ENCODE results near the gene CACNA1D.

CACNA1D gene

DNA sequence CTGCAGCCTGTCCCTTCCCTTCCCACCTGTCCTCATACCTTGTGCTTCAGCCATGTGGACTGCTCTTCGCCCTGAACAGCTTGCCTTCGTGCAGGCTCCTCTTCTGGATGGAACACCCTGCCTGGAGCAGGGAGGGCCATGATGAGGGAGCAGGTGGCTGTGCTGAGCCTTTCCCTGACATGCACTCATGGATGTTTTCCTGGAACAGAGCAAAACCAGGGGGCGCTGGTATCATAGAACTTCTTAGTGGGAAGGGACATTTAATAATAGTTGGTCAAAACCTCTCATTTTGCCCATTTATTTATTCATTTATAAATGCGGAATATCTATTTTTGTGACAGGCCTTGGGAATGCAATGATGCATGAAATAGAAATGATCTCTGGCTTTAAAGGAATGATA, 149.3 kb downstream of the CACNA1D start:
- ChIA-PET CTCF (no interaction called here), POLR2A (no interaction called here)
- DNase-seq (ENCODE audit: extremely low spot score) = no peak
- TF ChIP-seq, protein P1, sequence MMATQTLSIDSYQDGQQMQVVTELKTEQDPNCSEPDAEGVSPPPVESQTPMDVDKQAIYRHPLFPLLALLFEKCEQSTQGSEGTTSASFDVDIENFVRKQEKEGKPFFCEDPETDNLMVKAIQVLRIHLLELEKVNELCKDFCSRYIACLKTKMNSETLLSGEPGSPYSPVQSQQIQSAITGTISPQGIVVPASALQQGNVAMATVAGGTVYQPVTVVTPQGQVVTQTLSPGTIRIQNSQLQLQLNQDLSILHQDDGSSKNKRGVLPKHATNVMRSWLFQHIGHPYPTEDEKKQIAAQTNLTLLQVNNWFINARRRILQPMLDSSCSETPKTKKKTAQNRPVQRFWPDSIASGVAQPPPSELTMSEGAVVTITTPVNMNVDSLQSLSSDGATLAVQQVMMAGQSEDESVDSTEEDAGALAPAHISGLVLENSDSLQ (IDR thresholded peaks at IDR 0.05) = no peak
- TF ChIP-seq FOXM1 (IDR thresholded peaks at IDR 0.05; ENCODE audit: borderline replicate concordance) (no peak), L3MBTL2 (conservative IDR thresholded peaks at IDR 0.05) (no peak), CTBP1 (IDR thresholded peaks at IDR 0.05; ENCODE audit: borderline replicate concordance) (no peak), SUZ12 (IDR thresholded peaks at IDR 0.05) (no peak), NFRKB (IDR thresholded peaks at IDR 0.05) (no peak), HDGF (IDR thresholded peaks at IDR 0.05; ENCODE audit: borderline replicate concordance) (no peak), FOXK2 (IDR thresholded peaks at IDR 0.05) (no peak), SP1 (IDR thresholded peaks at IDR 0.05) (no peak), BHLHE40 (IDR thresholded peaks at IDR 0.05; ENCODE audit: borderline replicate concordance) (no peak), ZNF384 (IDR thresholded peaks at IDR 0.05) (no peak), LEF1 (IDR thresholded peaks at IDR 0.05; ENCODE audit: borderline replicate concordance) (no peak)

DNA sequence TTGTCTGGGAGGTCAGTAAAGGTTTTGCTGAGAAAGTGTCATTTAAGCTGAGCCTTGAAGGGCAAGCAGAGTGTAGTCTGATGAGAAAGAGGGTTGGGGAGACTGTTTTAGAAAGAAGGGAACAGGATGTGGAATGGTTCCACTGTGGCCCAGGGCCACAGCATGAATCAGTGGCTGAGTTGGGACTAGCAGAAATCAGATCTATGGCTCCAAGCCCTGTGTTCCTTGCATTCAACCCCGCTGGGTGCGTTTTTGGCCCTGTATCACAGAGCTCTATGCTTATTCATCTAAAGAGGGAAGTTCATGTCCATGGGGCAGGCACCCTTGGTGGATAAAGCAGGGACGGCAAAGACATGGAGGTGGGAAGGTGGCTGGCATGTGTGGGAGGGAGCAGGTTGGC, 151.3 kb downstream of the CACNA1D start:
- no peak for TF ChIP-seq CTBP1 (IDR thresholded peaks at IDR 0.05; ENCODE audit: borderline replicate concordance)
- no peak for TF ChIP-seq FOXM1 (IDR thresholded peaks at IDR 0.05; ENCODE audit: borderline replicate concordance)
- TF ChIP-seq FOXA1 (IDR thresholded peaks at IDR 0.05) = no peak
- TF ChIP-seq ELF4 (IDR thresholded peaks at IDR 0.05) = no peak
- TF ChIP-seq SP1 (IDR thresholded peaks at IDR 0.05) = no peak
- TF ChIP-seq SUZ12 (IDR thresholded peaks at IDR 0.05) = no peak
- TF ChIP-seq, protein P1 (IDR thresholded peaks at IDR 0.05) = no peak
- TF ChIP-seq ZNF384 (IDR thresholded peaks at IDR 0.05) = no peak
- no peak for TF ChIP-seq L3MBTL2 (conservative IDR thresholded peaks at IDR 0.05)
- TF ChIP-seq HDGF (IDR thresholded peaks at IDR 0.05; ENCODE audit: borderline replicate concordance) = no peak
- TF ChIP-seq TARDBP (IDR thresholded peaks at IDR 0.05) = no peak
- no peak for TF ChIP-seq NFRKB (IDR thresholded peaks at IDR 0.05)
- no peak for TF ChIP-seq ARNT (IDR thresholded peaks at IDR 0.05)
- no peak for TF ChIP-seq BHLHE40 (IDR thresholded peaks at IDR 0.05; ENCODE audit: borderline replicate concordance)
- no peak for TF ChIP-seq LEF1 (IDR thresholded peaks at IDR 0.05; ENCODE audit: borderline replicate concordance)
- no peak for TF ChIP-seq FOXK2 (IDR thresholded peaks at IDR 0.05)
- CTCF ChIA-PET = interaction anchor here (1.2 kb wide), 1 partner anchor 44 kb away, joined by 3 read pairs; no protein-coding TSS in a partner anchor
- POLR2A ChIA-PET = no interaction called here
- DNase-seq (ENCODE audit: extremely low spot score) = no peak

DNA sequence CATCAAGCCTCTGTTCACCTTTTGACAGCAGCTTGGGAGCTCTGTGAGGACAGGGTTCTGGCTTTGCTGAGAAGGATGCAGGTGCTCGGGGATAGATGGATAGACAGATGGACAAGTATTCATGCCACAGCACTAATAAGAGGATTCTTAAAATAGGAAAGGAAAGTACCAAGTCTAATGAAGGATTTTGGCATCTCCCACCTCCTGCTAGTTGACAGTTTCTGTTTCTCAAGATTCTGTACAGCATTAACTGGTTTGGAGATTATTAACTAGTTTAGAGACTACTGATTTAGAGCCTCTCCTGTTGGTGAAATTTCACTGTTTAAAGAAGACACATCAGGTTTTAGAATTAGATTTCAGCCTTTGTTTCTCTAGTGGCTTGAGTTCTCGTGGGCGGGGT, 152.3 kb downstream of the CACNA1D start:
- no peak for DNase-seq (ENCODE audit: extremely low spot score)
- CTCF ChIA-PET = no interaction called here
- no peak for TF ChIP-seq L3MBTL2 (conservative IDR thresholded peaks at IDR 0.05)
- no peak for TF ChIP-seq TARDBP (IDR thresholded peaks at IDR 0.05)
- TF ChIP-seq BHLHE40 (IDR thresholded peaks at IDR 0.05; ENCODE audit: borderline replicate concordance) = no peak
- no peak for TF ChIP-seq HDGF (IDR thresholded peaks at IDR 0.05; ENCODE audit: borderline replicate concordance)
- no peak for TF ChIP-seq SP1 (IDR thresholded peaks at IDR 0.05)
- no peak for TF ChIP-seq ELF4 (IDR thresholded peaks at IDR 0.05)
- TF ChIP-seq FOXA1 (IDR thresholded peaks at IDR 0.05) = no peak
- TF ChIP-seq ZNF384 (IDR thresholded peaks at IDR 0.05) = no peak
- POLR2A ChIA-PET = no interaction called here

GRCh38 chr3:53649816-53650215, 155.4 kb downstream of the CACNA1D start:
- CTCF ChIA-PET = no interaction called here
- POLR2A ChIA-PET = no interaction called here
- no peak for TF ChIP-seq ELF4 (IDR thresholded peaks at IDR 0.05)
- TF ChIP-seq, protein P1 (IDR thresholded peaks at IDR 0.05) = no peak
- DNase-seq (ENCODE audit: extremely low spot score) = no peak

GRCh38 chr3:53650424-53650823, 156.0 kb downstream of the CACNA1D start:
- POLR2A ChIA-PET = no interaction called here
- CTCF ChIA-PET = no interaction called here
- no peak for DNase-seq (ENCODE audit: extremely low spot score)
- TF ChIP-seq FOXK2 (IDR thresholded peaks at IDR 0.05) = no peak
- no peak for TF ChIP-seq SUZ12 (IDR thresholded peaks at IDR 0.05)
- no peak for TF ChIP-seq BHLHE40 (IDR thresholded peaks at IDR 0.05; ENCODE audit: borderline replicate concordance)
- TF ChIP-seq NFRKB (IDR thresholded peaks at IDR 0.05) = no peak
- no peak for TF ChIP-seq ELF4 (IDR thresholded peaks at IDR 0.05)
- TF ChIP-seq CTBP1 (IDR thresholded peaks at IDR 0.05; ENCODE audit: borderline replicate concordance) = no peak
- TF ChIP-seq FOXM1 (IDR thresholded peaks at IDR 0.05; ENCODE audit: borderline replicate concordance) = no peak
- TF ChIP-seq ARNT (IDR thresholded peaks at IDR 0.05) = no peak
- TF ChIP-seq, protein P1 (IDR thresholded peaks at IDR 0.05) = no peak
- no peak for TF ChIP-seq FOXA1 (IDR thresholded peaks at IDR 0.05)
- no peak for TF ChIP-seq TARDBP (IDR thresholded peaks at IDR 0.05)
- TF ChIP-seq LEF1 (IDR thresholded peaks at IDR 0.05; ENCODE audit: borderline replicate concordance) = no peak
- no peak for TF ChIP-seq ZNF384 (IDR thresholded peaks at IDR 0.05)
- no peak for TF ChIP-seq HDGF (IDR thresholded peaks at IDR 0.05; ENCODE audit: borderline replicate concordance)
- no peak for TF ChIP-seq SP1 (IDR thresholded peaks at IDR 0.05)
- no peak for TF ChIP-seq L3MBTL2 (conservative IDR thresholded peaks at IDR 0.05)

- CTCF ChIA-PET = no interaction called here
- TF ChIP-seq ELF4 (IDR thresholded peaks at IDR 0.05) (no peak), ZNF384 (IDR thresholded peaks at IDR 0.05) (no peak), FOXK2 (IDR thresholded peaks at IDR 0.05) (no peak), HDGF (IDR thresholded peaks at IDR 0.05; ENCODE audit: borderline replicate concordance) (no peak), FOXM1 (IDR thresholded peaks at IDR 0.05; ENCODE audit: borderline replicate concordance) (no peak)
- no peak for DNase-seq (ENCODE audit: extremely low spot score)
- POLR2A ChIA-PET = no interaction called here
Observed at GRCh38 chr3:53650928-53651661, 156.7 kb downstream of the CACNA1D start.

All from HEK293T (cell line).